Measurements from ENCODE around the gene TP53BP2.
"Not testable (repeated sequence)": the region's sequence is repeated elsewhere in the genome, so short reads cannot be mapped to it uniquely, and the experiment has no call there.

The TP53BP2 gene

DNA sequence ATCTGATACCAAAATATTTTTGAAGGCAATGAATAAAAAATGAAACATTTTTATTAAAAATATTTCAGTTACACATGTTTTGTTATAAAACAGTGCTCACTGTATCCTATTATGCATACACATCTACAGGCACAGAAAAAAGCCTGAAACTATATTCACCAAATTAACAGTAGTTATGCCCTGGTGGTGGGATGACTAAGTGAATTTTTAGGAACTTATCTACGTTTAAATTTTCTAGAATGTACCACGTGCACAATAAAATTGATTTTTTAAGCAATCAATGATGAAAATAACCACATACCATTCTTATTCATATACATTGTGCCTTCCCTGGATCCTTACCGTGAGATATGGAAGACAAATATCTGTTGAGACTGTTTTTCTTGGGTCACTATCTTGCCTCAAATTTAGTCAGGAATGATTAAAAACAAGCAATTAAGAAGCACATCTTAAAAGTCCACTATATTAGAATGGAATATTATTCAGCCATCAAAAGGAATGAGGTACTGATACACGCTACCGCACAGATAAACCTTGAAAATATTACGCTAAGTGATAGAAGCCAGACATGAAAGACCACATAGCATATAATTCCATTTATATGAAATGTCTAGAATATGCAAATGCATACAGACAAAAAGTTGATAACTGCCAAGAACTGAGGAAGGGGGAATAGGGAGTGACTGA is 17.4 kb downstream of the TP53BP2 start:
- no peak for DNase-seq (ENCODE audit: low spot score)

DNA sequence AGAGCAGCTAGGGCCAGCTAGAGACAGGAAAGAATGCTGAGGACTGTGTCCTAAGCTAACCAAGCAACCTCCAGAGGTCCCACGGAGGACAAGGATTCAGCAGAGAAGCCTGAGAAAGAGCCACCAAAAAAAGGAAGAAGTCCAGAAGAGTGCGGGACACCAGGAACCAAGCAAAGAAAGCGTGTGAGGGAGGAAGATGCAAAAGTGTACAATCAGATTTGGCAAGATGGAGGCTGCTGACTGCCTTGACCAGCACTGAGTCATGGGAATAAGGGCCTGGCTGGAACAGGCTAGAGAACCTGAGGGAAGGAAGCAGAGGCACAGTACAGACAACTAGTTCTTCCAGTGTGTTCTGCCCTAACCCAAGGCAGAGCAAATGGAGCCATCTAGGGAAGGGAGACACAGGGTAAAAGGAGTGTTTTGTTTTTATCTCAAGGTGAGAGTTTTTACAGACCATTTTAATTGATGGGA is 18.5 kb downstream of the TP53BP2 start:
- no peak for DNase-seq (ENCODE audit: low spot score)

DNA sequence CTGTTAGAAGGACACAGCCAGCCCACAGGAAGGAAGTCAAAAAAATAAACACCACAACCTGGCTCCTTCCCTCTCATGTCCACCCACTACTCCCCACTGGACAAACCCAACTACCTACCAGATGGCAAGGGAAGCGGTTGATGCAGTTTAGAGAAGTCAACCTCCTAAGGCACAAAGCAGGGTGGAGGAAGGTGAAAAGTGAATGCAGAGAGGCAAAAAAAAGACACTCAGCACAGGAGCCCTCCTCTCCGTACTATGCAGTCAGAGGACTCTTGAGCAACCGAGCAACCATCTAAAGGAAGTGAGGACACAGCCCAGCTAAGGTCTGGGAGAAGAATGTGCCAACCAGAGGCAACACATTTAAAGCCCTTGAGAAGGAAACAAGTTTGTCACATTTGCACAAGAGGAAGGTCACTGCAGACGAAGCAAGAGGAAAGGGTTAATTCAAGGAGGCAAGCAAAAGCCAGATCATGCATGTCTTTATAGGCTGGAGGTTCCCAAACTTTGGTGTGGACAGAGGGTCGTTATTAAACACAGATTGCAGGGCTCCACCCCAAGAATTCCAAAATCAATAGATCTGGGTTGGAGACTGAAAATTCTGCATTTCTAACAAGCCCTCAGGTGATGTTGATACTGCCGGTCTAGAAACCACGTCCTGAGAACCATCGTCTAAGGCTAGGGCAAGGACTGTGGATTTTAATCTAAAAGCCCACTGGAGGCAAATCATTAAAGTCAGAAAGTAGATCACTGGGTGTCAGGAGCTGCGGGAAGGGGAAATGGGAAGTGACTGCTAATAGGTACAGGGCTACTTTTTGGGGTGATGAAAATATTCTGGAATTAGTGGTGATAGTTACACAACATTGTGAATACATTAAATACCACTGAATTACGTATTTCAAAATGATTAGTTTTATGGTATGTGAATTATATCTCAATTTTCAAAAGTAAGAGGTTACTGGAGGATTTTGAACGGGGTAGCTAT is 19.7 kb downstream of the TP53BP2 start:
- DNase-seq (ENCODE audit: low spot score) = no peak

DNA sequence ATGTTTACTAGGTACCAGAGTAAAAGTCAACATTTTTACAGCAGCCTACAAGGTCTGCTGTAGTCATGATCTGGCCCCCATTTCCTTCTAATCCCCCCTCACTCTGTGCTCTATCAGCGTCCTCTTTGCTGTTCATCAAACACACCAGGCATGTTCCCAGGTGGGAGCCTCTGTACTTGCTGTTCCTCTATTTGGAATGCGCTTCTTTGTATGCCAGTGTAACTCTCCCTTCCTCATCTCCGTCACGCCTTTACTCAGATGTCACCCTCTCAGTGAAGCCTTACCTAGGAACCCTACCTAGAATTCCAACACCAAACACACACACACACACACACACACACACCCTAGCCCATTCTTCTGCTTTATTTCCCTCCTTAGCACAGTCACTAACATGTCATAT is 21.0 kb downstream of the TP53BP2 start:
- no peak for DNase-seq (ENCODE audit: low spot score)

DNA sequence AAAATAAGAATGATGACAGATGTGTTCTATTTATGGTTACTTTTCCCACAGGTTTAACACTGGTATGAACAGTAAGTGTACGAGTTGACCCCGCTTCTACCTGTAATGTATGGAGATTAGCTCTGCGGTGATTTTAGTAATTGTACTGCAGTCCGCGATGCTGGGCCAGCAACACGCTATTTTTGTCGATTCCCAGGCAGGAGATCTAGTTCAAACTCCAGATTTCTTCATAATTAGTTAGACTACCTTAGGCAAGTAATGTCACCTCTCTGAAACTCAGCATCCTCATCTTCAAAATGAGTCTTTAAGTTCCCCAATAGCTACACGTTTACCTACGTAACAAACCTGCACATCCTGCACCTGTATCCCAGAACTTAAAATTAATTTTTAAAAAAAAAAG is 21.5 kb downstream of the TP53BP2 start:
- DNase-seq (ENCODE audit: low spot score) = no peak

DNA sequence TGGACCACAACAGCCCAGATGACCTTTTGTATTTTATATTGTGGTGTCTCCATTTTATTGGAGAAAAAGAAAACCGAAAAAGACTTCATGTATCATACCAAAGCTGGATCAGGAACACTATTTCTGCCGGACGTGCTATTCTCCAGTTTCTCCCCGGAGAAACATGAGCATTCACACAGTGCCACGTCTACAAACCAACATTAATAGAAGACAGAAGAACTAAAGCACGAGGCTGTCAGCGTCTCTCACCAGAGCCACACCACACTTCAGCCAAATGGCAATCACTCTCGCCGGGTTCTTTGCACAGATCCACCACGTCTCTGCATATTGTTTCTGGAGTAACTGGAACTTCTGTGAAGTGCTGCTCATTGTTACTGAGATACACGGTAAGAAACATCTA is 24.8 kb downstream of the TP53BP2 start:
- no peak for DNase-seq (ENCODE audit: low spot score)

DNA sequence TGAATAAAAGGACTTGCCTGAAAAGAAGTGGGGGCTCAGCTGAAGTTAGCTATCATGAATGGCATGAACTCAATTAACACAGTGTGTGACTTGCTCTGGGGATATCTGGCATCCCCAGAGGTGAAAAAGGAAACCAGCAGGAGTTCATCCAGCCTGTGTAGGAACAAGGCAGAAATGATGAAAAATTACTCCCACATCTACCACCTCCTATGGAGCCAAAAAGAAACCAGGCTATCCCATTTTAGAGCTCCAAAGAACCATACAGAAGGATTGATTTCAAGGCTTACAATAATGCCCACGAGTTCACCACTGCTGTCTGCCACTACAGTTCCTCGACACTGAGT is 25.3 kb downstream of the TP53BP2 start:
- DNase-seq (ENCODE audit: low spot score) = no peak

DNA sequence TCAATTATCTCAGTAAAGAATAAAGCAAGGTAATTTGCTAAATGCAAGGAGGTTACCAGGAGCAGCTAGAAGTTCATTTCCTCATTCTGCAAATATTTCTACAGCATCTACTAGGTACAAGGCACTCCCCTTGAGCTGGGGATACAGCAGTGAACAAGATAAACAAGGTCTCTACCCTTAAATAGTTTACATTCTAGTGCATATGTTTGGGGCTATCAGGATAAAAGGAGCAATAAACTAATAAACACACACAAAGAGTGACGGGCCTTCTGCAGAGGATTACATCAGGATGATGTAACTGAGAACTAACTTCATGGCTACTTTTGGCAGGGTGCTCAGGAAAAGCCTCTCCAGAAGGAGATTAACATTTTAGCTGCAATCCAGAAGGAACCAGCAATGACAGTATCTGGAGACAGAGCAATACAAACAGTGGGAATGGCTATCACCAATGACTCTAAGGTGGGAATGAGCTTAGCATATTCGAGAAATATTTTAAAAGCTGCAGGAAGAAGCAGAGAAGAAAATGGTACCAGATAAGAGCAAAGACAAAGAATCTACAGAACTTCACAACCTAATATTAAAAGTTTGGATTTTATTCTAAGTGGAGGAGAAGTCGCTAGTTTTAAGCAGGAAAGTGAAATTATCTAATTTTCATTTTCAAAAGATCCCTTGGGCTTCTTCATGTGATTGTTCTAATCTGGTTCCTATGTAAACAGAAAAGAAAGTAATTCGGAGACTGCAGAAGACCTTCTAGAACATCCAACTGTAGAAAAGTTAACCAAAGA is 25.8 kb downstream of the TP53BP2 start:
- peak; percentile 44 for DNase-seq (ENCODE audit: low spot score)

DNA sequence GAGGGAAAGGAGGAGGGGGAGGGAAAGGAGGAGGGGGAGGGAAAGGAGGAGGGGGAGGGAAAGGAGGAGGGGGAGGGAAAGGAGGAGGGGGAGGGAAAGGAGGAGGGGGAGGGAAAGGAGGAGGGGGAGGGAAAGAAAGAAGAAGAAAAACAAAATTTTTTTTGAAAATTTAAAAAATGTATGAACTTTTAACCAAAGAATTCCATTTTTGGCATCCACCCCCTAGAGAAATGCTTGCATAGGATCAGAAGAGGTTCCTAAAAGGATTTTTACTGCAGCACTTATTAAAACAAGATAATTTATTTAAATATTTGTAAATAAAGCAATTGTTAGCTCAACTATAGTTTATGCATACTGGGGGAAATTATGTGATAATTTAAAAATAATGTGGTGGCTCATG is 28.5 kb downstream of the TP53BP2 start:
- not testable (repeated sequence) for DNase-seq (ENCODE audit: low spot score)

DNA sequence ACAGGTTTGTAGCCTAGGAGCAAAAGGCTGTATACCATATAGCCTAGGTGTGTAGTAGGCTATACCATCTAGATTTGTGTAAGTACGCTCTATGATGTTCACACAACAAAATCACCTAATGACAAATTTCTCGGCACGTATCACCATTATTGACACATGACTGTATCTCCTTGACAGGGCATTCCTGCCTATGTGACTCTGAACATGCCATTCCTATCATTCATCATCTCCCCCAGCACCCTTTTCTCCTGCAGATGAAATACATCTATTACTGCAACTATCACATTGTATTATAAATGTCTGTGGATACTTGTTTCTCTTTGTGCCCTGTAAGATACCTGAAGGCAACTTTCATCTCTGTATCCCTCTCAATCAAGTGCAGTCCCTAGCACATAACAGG is 29.9 kb downstream of the TP53BP2 start:
- no peak for DNase-seq (ENCODE audit: low spot score)

DNA sequence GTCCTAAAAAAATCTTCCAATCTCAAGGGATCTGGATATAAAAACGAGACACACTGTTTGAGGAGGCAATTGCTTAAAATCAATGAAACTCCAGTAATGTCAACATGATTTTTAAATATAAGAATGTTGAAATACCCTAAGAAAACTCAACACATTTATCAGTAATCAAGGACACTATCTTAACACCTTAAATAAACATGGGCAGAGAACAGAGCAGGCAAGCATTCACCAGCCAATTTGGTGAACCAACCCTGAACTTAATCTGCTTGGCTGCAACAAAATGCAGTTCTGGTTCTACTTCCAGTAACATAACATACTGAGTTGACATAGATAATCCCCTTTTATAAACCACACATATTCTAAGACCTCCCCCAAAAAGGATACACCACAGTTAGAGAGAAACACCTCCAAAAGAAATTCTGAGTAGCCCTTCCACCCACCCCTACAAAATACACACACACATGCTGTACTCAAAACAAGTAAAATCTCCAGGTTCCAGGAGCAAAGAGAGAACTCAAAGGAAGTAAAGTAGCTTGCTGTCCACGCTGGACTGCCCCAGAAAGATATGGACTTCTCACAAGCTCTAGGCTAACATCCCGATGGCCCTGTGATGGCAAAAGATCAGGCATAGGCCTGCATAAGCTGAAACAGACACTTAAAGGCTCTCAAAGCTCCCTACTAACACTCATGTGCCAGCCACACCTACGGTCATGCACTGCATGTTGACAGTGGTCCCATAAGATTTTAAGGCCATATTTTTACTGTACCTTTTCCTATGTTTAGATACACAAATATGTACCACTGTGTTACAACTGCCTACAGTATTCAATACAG is 30.5 kb downstream of the TP53BP2 start:
- no peak for DNase-seq (ENCODE audit: low spot score)

DNA sequence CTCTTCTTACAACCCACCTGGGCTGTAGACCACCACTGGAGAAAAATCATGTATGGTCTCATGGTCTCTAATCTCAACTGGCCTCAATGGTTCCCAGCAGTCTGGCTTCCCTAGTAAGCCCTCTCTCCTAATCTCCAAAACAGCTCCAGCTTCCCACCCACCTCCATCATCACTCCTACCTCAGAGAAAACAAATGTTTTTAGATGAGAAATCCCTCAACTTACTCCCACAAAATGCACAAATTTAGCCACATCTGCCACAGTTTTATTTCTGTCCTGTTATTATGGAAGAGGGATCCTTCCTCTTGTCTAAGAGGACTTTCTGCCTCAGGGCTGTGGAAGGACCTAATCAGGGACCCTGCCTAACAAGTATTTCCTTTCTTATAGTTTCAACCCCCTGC is 32.1 kb downstream of the TP53BP2 start:
- DNase-seq (ENCODE audit: low spot score) = no peak

DNA sequence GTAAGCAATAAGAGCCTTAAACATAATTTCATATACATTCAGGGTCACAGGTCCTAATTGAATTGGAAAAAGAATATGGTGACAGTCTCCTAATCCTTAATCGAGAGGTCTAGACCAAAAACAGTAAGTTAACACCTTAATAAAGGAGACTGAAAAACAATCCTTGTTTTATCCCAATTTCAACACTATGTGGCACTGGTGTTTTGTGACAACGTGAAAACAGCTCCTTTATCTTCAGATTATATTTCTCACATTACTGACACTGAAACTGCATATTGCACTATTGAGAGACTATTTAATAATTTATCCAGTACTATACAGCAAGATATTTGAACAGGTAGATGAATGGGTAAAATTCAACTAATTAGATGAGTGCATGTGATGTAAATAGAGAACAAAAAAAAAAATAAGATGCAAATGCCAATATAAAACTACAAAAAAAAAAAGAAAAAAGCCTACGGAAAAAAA is 34.1 kb downstream of the TP53BP2 start:
- DNase-seq (ENCODE audit: low spot score) = no peak

DNA sequence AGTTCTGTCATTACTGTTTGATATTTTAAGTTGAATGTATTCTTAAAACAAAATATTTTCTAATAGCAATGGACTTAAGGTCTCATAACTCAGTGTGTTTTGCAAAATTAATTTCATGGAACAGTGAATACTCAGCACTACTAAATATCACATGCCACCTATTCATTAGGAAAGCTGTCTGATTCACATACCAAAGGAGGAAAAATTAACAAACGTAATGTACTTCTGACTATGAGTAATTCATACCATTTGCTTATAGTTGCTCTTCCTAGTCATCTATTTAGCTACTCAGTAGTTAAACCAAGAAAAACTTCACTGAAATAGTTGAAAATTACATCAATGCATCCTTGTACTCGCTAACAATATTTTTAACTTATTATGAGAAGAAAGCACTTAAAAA is 35.2 kb downstream of the TP53BP2 start:
- DNase-seq (ENCODE audit: low spot score) = no peak

DNA sequence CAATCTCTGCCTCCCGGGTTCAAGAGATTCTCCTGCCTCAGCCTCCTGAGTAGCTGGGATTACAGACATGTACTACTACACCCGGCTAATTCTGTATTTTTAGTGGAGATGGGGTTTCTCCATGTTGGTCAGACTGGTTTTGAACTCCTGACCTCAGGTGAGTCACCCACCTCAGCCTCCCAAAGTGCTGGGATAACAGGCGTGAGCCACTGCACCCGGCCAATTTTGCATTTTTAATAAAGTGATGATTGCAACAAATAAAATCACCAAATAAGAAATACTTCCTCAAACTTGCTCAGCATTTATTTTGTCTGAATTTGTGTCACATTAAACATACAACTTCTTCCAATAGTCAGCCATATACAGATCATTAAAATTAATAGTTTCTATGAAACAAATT is 35.8 kb downstream of the TP53BP2 start:
- not testable (repeated sequence) for DNase-seq (ENCODE audit: low spot score)

DNA sequence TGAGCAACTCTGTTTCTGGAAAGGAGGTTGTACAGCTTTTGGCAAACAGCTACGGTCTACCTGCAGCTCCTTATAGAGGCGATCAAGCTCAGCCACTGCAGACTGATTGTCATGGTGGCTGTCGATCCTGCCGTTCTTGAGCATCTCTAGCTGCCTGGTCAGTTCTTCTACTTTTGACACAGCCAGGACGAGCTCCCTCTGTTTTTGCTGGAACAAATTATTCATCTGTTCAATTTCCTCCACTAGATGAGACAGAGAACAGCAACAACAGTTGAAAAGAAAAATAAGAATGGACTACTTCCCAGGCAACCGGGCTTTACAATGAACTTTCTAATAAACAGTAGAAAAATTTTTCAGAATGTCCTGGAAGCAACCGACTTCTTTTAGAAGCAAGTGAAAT is 42.5 kb downstream of the TP53BP2 start:
- no peak for DNase-seq (ENCODE audit: low spot score)

DNA sequence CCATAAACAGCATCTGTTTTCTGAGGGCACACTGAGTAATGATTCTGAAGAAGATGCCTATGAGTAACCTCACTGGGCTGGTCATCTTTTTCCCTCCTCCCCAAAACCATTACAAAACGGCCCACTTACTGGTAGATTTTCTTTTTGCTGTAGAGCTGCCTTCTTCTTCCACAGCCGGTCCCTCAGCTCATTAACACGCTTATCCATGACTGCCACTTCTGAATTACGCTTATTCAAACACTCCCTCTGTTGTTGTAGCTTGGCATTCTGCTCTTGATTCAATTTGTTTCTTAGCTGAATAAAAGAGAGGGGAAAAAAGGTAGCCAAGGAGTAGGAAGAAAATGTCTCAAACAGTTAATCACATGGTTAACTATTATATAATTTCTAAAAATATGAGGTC is 43.1 kb downstream of the TP53BP2 start:
- DNase-seq (ENCODE audit: low spot score) = no peak

DNA sequence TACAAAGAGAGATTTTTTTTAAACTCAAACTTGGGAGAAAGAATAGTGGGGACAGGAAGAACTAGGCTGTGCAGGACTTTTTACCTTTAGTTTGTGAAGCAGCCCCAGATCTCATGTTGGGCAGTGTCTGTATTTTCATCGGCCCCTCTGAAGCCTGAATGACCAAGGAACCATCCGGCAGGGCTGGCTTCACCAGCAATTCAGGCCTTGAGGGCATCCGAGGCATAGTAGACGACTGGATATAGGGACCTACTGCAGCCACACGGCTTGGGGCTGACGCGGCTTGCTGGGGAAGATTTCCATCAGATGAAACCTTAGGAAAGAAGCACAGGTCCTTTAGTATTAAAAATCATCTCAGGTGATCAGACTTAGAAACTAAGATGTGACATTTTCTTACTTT is 43.7 kb downstream of the TP53BP2 start:
- no peak for DNase-seq (ENCODE audit: low spot score)

DNA sequence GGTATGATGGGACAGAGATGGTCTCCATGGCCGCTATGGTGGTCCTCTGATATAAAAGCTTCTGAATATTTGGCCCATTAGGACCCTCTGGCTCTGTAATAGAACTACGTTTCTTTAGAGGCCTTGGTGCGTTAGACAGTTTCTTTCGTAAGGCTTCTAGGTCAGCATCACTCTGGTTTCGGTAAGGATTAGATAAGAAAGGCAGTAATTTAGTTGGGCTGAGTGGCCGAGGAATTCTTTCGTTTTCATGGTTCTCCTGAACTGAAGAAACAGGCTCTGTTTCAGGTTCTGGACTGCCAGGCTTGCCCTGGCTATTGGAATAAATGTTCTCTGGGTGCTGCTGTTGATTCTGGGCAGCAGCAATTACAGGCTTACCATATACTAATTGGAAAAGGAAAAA is 49.5 kb downstream of the TP53BP2 start:
- no peak for DNase-seq (ENCODE audit: low spot score)

DNA sequence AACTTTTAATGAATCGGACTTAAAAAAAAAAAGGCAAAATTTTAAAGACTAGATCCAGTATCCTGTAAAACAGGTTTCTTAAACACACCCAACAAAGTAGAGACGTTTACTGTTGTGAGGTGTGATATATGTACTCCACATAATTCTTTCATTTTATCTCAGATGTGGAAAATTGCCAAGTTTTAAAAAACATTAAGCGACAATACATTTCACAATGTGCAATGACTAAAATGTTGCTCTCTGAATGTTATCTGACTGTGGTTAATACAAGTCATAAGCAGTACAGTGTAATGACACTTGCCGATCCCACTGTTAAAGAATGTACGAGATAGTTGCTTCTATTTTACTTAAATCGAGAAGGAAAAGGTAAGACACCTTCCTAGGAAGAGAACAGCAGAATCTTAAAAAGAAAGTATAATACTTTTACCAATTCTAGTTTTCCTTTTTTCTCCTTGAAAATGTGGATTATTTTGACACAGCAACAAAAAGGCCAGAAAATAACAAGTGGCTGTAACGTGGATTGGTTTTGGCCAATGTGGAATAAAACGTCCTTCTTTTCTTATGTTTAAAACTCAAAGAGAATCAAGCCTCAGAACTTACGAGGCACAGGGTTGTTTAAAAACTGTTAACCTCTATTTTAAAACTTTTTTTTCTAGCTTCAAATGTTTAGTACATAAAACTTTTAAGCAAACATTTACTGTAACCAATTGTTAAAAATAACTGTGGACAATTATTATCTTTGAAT is 51.4 kb downstream of the TP53BP2 start:
- DNase-seq (ENCODE audit: low spot score) = no peak

DNA sequence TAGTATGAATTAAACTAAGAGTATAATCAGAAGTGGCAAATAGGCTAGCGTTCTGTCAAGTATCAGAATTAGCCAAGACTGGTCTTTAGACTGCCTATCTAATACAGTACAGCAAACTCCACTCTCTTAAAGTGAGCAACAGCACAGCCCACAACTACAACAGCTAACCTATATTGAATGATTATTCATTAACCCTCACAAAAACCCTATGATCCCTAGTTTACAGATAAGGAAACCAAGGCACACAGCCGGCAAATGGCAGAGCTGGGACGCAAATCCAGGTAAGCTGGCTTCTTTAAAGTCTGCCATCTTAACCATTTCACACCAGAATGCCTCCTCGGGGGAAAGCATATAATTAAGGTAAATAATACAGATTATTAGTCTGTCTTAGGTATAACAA is 52.0 kb downstream of the TP53BP2 start:
- no peak for DNase-seq (ENCODE audit: low spot score)
